Heart left ventricle (tissue), 13 donors: ENCODE data around the gene SPAG17.

Source experiments
- CTCF ChIP-seq, 12 donors: fragments of 200-600 bp; sonication (generic) in 4 of 12; IDR thresholded peaks; one replicate each; pipeline versions ENCODE4 v1.5.0 to v1.8.0; 2018 to 2022; ENCODE audit warnings: antibody characterized with exemption in 12 of 12, mild to moderate bottlenecking in 5 of 12
- POLR2A ChIP-seq, 2 donors: fragments of 450-650 bp; IDR thresholded peaks; one replicate each; pipeline ENCODE4 v1.6.1; 2017; ENCODE audit warnings: antibody characterized with exemption in 2 of 2, mild to moderate bottlenecking in 2 of 2, moderate library complexity in 2 of 2
- donor health status: ischemic (EF 13 %, LVEDD 7.1; RV severe dilation, severe dysfunction).
- donor health status: DM: no; HTN: yes; CAD: no.
- donor health status: DM: no; HTN: no; CAD: no.
- donor health status: ischemic (EF 25% LVEDD 6.9; RV normal size, moderate dysfunction).
- donor health status: ischemic (EF 25% LVEDD 5.7; RV mildly dilated, moderate dysfunction).
- donor health status: ischemic (EF 35%, LVEDD 5.7; RV mildly dilated, moderate dysfunction).
- donor health status: nonischemic (EF 11% LVEDD 7.7; RV severe dilation, severe dysfunction).
- donor health status: DM: yes; HTN: yes; CAD: no.
- donor health status: PGD.
- donor health status: ischemic (EF 29% LVEDD 5.4; RV normal size, mild dysfunction).
- donor health status: nonischemic (EF 23%, LVEDD 6.1; RV moderate dilation, normal function).

GRCh38 chr1:118204648-118205047, 19.6 kb upstream of the SPAG17 start:
- no peak for TF ChIP-seq POLR2A (IDR thresholded peaks at IDR 0.05)
- no peak for TF ChIP-seq CTCF (IDR thresholded peaks at IDR 0.05)
